Measurements from ENCODE around the gene DGKZ.
"Not testable (repeated sequence)": the region's sequence is repeated elsewhere in the genome, so short reads cannot be mapped to it uniquely, and the experiment has no call there.

The DGKZ gene

DNA sequence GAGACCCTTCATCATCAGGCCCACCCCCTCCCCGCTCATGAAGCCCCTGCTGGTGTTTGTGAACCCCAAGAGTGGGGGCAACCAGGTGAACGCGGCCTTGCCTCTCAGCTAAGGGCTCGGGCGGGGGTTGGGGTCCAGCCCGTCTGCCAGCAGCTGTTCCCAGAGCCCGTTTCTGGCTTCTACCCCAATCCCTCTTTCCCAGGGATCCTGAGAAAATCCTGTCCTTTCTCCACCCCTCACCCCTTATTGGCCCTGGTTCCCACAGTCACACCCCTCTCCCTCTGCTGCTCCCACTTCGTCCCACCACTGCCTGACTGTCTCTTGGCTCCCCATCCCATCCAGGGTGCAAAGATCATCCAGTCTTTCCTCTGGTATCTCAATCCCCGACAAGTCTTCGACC lies 24.8 kb downstream of the DGKZ start:
- DNase-seq (ENCODE audit: insufficient read length, low spot score) (no peak), FAIRE-seq (no peak)
- TF ChIP-seq POLR2A (IDR thresholded peaks at IDR 0.05; ENCODE audit: low read depth, low read length), result no peak

DNA sequence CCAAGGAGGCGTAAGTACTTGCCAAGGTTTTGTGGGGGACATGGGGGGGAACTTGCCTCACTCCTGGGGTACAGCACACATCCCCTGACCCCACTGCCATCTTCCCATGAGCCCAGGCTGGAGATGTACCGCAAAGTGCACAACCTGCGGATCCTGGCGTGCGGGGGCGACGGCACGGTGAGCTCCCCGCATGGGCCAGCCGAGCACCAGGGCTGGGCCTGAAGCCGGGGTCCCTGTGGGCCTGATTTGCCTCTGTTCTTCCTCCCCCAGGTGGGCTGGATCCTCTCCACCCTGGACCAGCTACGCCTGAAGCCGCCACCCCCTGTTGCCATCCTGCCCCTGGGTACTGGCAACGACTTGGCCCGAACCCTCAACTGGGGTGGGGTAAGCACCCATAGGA lies 25.2 kb downstream of the DGKZ start:
- not testable (repeated sequence) for FAIRE-seq; DNase-seq (ENCODE audit: insufficient read length, low spot score)

DNA sequence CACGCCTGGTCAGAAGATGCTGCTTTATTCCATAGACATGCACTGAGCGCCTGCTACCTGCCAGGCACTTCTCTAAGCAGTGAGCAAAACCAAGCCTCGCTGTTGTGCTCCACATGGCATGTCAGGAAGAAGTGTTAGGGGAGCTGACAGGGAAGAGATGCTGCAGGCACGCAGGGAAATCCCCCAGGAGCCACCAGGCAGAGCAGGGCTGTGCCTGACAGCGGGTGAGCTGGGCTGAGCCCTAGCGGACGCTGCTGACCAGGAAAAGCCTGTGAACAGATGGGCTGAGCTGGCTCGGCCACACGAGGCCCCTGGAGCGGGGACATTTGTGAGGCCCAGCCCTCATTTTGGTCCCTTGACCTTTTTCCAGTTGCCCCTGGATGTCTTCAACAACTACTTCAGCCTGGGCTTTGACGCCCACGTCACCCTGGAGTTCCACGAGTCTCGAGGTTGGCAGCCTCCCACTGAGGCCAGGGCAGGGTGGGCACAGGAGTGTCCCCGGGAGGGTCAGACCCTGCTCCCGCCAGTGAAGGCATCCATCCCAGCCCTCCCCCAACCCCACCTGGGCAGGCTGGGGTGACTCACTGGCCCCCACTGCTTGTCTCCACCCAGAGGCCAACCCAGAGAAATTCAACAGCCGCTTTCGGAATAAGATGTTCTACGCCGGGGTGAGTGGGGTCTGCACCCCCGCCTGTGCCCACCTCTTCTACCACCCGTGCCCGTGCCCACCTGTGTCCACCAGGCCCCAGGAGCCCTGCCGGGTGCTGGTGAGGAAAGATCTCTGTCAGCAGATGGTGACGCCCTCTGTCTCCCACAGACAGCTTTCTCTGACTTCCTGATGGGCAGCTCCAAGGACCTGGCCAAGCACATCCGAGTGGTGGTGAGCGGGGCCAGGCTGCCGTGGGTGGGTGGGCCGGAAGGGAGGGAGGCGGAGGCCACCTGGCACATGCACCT lies 26.8 kb downstream of the DGKZ start:
- TF ChIP-seq POLR2A (IDR thresholded peaks at IDR 0.05; ENCODE audit: low read depth, low read length), result no peak
- DNase-seq (ENCODE audit: insufficient read length, low spot score) (no peak), FAIRE-seq (no peak)

DNA sequence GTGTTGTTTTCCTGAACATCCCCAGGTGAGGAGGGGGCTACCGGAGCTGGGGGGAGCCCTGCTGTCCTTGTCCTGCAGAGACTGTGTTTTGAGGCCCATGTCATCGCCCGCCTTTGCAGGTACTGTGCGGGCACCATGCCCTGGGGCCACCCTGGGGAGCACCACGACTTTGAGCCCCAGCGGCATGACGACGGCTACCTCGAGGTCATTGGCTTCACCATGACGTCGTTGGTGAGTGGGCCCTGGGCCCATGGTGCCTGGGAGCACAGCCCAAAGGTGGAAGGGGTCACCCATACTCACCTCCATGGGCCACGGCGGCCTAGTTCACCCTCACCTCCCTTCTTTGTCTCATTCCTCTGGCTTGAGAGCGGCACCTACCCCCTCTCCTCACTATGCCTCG lies 27.6 kb downstream of the DGKZ start:
- no peak for DNase-seq (ENCODE audit: insufficient read length, low spot score)
- FAIRE-seq, result no peak
- TF ChIP-seq POLR2A (IDR thresholded peaks at IDR 0.05; ENCODE audit: low read depth, low read length), result no peak

DNA sequence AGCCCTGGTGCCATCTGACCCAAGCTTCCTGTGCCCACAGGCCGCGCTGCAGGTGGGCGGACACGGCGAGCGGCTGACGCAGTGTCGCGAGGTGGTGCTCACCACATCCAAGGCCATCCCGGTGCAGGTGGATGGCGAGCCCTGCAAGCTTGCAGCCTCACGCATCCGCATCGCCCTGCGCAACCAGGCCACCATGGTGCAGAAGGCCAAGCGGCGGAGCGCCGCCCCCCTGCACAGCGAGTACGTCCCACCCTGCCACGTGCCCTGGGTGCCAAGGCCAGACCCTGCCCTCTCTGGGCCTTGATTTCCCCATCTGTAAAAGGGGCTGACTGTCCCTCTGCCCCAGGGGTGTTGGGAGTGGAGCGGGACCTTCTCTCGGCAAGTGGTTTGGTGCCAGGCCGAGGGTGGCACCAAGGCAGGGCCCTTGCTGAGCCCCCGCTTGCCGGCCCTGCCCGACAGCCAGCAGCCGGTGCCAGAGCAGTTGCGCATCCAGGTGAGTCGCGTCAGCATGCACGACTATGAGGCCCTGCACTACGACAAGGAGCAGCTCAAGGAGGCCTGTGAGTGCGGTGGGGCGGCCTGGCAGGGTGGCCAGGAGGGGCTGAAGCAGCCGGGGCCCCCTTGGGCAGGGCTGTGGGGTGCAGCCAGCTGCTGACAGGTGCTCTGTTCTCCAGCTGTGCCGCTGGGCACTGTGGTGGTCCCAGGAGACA lies 28.3 kb downstream of the DGKZ start:
- DNase-seq (ENCODE audit: insufficient read length, low spot score) (no peak), FAIRE-seq (no peak)
- no peak for TF ChIP-seq POLR2A (IDR thresholded peaks at IDR 0.05; ENCODE audit: low read depth, low read length)

DNA sequence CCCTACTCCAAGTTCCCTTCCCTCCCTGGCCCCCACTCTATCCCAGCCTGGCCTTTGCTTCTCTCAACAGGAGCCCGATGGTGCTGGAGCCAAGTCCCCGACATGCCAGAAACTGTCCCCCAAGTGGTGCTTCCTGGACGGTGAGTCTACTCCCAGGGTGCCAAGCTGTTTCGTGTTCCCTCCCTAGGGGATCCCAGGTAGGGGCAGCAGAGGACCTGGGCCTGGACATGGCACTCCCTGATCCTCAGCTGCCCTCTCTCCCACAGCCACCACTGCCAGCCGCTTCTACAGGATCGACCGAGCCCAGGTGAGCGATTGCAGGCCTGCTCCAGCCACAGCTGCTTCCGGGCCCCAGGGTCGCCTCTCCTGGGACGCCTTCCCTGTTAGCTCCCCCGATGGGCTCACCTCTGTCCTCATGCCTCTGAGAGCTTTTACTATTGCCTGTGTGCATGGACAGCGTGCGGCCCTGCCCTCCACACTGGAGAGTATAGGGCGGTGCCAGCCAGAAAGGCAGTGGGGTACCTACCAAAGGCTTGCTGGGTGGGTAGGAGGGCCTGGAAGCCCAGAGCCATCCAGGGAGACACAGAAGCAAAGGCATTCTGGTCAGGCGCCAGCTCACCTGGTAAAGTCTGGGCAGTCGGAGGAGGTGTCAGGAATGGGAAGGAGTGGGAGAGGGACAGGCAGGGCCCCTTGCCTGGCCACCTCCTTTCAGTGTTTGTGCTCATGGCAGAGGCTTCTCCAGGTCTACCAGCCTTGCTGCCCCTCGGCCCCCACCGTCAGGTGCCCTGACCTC lies 29.2 kb downstream of the DGKZ start:
- DNase-seq (ENCODE audit: insufficient read length, low spot score), result no peak
- no peak for FAIRE-seq
- no peak for TF ChIP-seq POLR2A (IDR thresholded peaks at IDR 0.05; ENCODE audit: low read depth, low read length)

DNA sequence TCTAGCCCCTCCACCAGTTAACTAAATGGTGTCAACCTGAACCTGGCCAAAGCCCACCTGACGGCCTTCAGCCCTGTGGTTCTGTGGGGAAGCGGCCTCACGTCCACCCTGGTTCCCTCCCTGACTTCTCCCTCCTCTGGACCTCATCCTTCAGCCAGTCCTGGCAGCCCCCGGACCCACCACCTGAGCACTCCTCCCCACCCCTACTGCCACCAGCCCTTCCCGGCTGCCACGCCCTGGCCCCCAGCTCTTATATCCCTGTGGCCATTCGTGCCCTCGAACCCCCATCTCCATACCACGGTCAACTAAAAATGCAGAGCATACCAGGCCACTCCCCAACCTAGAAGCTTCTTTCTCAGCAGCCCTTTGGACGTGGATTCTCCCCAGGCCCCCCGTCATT lies 30.0 kb downstream of the DGKZ start:
- no peak for FAIRE-seq
- no peak for TF ChIP-seq POLR2A (IDR thresholded peaks at IDR 0.05; ENCODE audit: low read depth, low read length)

DNA sequence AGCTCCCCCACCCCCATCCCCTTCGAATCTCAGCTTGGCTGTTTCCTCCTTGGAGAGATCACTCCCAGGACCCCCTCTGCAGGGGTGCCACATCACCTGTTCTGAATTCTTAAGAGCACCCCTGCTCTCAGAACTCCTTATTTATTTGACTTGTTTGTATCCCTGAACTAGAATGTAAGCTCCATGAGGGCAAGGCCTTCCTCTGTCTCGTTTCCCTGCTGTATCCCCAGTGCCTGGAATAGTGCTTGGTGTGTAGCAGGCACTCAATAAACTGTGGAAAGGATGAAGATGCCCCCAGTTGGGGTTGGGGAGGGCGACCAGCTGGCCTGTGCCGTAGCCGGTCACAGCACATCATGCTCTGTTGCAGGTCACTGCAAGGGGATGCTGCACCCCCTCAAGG lies 30.6 kb downstream of the DGKZ start:
- no peak for TF ChIP-seq POLR2A (IDR thresholded peaks at IDR 0.05; ENCODE audit: low read depth, low read length)
- DNase-seq (ENCODE audit: insufficient read length, low spot score) (no peak), FAIRE-seq (no peak)

More for the DNA sequence above, 30.0 kb downstream of the DGKZ start:
- DNase-seq (ENCODE audit: insufficient read length, low spot score), result no peak

DNA sequence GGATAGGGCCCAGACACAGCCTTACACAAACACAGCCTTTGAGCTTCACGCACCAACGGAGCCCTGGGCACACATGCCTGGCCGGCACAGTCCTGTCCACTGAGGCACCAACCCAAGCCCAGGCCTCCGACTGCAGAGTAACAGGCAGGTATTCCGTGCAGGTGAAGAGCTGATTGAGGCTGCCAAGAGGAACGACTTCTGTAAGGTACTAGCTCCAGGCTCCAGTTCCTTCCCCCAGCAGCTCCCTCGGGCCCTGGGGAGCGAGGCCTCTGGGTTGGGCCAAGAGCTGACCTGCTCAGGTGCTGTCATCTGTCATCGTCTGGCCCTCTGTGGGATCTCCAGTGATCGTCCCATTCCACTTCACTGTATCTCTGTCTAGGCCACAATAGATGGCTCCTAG lies 31.0 kb downstream of the DGKZ start:
- TF ChIP-seq POLR2A (IDR thresholded peaks at IDR 0.05; ENCODE audit: low read depth, low read length), result no peak
- DNase-seq (ENCODE audit: insufficient read length, low spot score) (no peak), FAIRE-seq (no peak)

DNA sequence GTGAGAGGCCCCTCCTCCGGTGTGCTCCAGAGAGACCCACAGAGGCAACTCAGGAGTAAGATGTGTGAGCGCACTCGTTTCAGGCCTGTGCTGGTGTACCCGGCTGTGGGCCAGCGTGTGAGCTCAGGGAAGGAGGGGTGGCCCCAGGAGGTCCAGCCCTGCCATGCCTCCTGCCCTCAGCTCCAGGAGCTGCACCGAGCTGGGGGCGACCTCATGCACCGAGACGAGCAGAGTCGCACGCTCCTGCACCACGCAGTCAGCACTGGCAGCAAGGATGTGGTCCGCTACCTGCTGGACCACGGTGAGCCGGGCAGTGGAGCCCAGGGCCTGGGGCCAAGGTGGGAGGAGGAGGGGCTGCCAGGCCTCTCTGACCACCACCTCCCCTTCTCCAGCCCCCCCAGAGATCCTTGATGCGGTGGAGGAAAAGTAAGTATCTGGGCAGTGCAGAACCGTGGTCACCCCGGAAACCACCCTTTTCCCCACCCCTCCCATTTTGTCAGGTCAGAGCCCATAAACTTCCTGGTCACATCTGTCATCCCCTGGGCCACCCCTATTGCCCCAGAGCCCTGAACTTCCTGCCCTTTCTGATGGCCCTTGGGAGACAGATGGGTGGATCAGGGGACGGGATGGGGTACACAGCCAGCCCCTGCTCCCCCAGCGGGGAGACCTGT lies 31.7 kb downstream of the DGKZ start:
- TF ChIP-seq POLR2A (IDR thresholded peaks at IDR 0.05; ENCODE audit: low read depth, low read length), result no peak
- DNase-seq (ENCODE audit: insufficient read length, low spot score), result peak; percentile 47
- FAIRE-seq, result no peak

DNA sequence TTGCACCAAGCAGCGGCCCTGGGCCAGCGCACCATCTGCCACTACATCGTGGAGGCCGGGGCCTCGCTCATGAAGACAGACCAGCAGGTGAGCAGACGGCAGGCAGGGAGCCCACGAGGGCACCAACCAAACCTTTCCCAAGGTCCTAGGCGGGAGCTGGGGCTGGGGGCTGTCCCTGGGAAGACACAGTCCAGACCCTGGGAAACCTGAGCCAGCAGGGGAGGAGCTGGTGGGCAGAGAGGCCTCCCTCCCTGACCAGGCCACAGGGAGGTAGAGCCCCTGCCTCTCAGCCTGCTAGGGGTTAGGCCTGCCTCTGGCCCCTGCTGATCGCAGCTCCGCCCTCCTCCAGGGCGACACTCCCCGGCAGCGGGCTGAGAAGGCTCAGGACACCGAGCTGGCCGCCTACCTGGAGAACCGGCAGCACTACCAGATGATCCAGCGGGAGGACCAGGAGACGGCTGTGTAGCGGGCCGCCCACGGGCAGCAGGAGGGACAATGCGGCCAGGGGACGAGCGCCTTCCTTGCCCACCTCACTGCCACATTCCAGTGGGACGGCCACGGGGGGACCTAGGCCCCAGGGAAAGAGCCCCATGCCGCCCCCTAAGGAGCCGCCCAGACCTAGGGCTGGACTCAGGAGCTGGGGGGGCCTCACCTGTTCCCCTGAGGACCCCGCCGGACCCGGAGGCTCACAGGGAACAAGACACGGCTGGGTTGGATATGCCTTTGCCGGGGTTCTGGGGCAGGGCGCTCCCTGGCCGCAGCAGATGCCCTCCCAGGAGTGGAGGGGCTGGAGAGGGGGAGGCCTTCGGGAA lies 32.4 kb downstream of the DGKZ start:
- FAIRE-seq; DNase-seq (ENCODE audit: insufficient read length, low spot score): not testable (repeated sequence)

DNA sequence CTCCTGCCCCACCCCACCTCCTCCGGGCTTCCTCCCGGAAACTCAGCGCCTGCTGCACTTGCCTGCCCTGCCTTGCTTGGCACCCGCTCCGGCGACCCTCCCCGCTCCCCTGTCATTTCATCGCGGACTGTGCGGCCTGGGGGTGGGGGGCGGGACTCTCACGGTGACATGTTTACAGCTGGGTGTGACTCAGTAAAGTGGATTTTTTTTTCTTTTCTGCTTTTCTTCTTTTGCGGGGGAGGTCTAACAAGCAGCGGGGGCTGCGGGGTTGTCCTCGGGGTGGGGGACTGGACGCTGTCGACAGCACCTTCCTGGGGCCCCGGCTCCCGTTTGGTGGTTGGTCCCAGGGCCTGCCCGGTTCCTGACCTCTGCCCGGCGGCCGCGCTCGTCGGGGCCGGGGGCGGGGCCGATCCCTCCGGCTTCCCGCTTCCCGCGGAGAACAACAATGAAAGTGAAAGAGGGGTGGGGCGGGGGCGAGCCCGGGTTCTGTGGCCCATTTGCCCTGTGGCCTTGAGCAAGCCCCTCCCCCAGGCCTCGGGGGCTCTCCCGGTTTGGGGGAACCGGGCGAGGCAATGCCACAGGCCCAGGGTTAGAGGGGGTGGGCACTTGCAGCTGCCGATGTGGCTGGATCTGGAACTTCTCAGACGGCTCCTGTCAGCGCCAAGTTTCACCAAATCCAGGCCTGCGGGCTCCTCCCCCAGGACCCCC lies 33.2 kb downstream of the DGKZ start:
- TF ChIP-seq POLR2A (IDR thresholded peaks at IDR 0.05; ENCODE audit: low read depth, low read length), result 0 out of 2 replicates have a peak, but pooled peaks have one; percentile 5
- no peak for FAIRE-seq

More for the DNA sequence above, 33.2 kb downstream of the DGKZ start:
- peak; percentile 86 for DNase-seq (ENCODE audit: insufficient read length, low spot score)
